Measurements from ENCODE around the gene OGDH.
"Not testable (repeated sequence)": the region's sequence is repeated elsewhere in the genome, so short reads cannot be mapped to it uniquely, and the experiment has no call there.

The OGDH gene

DNA sequence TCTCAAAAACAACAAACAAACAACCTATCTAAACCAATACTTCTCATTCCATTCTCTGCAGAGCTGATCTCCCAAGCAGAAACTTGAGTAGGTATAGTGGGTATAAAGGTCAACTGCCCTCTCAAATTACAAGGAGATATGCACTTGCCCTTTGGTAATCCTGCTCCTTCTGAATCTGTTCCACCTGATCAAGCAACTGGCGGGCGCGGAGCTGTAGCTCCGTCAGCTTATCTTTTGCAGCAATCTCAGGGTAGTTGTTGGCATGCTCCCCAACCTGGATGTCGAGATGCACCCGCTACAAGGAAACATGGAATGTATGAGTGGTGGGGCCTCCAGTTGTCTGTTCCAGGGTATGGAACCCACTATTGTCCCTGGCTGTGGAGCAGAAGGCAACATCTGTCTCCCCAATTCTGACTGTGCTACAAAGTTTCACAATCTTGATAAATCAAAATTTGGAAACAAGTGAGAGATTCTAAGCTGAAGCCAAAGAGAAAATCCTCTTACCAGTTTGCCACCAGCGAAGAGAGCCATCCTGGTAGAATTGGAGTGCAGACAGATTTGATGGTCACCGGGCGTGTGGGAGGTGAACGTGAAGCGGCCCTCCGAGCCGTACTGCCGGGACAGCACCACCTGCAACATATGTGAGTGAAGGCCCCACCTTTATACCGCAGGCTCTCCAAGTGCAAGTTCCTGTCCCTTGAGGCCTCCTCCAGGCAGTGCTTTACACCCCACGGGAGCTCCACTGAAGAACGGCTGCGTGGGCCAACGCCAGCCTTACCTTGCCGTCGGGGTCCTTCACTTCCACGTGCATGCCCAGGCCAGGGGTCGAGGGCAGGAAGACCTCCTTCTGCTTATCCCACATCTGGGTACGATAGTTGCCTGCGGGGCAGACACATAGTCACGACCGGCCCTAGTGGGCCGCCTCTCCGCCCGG is 25.2 kb upstream of the OGDH start:
- peak; percentile 67 for DNase-seq

DNA sequence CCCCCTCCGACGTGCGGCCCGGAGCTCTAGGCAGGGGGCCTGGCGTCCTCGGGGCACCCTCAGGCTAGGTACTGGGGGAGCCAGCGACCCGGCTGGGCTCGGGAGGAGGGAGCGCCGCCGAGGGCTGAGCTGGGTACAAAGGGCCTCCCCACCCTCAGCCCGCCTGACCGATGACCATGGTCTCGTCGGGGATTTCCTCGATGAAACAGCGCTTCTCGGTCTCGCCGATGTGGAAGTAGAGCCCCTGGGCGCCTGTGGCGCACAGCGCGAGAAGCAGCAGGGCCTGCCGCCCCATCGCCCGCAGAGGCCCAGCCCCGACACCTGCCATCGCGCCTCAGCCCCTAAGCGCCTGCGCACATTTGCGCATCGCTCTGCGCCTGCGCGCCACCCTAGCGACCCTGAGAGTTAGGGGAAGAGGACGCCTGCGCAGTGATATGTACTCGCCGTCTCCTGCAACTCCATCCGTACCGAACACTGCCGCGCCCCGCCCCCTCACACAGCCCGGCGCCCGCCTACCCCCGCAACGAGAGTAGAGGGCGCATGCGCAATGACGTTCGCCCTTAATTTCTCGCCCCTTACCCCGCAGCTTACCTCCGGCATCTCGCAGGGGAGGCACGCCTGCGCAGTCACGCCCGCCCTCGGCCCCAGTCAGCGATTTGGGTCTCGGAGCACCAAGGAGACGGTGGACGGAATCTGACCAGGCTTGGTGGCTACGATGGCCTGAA is 24.4 kb upstream of the OGDH start, which contains the start of gene TMED4:
Gene TMED4 (minus strand): TSS at position 353 of the 725 bp plus-strand sequence. CDS start 25 bp downstream, at position 328.
- peak; percentile 100 for DNase-seq

DNA sequence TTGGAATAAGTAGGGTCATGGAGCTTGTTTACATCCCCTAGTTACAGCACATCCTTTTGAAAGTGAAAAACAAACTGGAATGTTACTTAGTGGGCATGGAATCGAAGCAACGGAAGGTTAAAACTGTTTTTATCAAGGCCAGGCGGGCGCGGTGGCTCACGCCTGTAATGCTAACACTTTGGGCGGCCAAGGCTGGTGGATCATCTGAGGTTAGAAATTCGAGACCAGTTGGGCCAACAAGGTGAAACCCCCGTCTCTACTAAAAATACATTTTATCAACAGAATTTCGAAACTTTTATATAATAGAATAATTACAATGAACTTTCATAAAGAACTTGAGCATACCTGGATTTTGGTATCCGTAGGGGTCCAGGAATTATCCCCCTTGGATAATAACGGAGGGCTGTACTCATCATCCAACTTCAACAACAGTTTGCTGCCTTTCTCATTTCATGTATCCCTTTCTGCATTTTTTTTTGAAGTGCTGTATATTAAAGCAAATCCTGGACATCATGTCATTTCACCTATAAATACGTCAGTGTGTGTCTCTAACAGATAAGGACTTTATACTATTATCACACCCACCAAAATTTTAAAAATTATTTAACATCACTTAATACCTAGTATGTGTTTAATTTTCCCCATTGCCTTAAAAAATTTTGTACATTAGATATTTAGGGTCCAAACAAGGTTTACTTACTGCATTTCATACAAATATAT is 23.1 kb upstream of the OGDH start:
- DNase-seq: no peak

DNA sequence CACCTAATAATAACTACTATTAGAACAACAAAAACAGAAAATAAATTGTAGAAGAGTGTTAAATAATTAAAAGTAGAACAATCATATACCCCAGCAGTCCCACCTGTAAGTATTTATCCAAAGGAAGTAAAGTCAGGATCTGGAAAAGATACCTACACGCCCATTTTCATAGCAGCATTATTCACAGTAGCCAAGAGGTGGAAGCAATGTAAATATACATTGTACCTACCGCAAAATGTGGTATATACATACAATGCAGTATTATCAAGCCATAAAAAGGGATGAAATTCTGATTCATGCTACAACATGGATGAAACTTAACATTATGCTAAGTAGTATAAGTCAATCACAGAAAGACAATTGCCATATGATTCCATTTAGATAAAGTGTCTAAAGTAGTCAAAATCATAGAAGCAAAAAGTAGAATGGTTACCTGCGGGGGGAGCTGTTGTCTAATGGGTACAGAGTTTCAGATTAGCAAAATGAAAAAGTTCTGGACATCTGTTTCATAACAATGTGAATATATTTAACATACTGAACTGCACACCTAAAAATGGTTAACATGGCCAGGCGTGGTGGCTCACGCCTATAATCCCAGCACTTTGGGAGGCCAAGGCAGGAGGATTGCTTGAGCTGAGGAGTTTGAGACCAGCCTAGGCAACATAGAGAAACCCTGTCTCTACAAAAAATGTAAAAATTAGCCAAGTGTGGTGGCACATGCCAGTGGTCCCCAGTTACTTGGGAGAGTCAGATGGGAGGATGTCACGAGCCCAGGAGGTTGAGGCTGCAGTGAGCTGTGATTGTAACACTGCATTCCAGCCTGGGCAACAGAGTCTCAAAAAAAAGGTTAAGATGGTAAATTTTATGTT is 18.4 kb upstream of the OGDH start:
- DNase-seq: peak; percentile 66

DNA sequence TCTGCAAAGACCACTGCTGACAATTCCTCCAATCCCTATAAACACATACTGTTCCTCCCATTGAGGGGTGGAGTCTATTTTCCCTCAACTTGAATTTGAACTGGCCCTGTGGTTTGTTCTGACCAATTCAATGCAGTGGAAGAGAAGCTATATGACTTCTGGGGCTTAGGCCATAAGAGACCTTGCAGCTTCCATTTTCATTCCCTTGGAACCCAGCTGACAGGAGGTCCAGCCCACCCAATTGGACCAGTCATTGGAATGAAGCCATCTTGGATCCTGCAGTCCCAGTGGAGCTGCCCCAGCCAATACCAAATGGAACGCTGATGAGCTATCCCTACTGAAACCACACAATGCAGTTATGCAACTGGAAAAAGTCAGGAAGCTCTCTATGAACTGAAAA is 15.5 kb upstream of the OGDH start:
- DNase-seq: no peak

DNA sequence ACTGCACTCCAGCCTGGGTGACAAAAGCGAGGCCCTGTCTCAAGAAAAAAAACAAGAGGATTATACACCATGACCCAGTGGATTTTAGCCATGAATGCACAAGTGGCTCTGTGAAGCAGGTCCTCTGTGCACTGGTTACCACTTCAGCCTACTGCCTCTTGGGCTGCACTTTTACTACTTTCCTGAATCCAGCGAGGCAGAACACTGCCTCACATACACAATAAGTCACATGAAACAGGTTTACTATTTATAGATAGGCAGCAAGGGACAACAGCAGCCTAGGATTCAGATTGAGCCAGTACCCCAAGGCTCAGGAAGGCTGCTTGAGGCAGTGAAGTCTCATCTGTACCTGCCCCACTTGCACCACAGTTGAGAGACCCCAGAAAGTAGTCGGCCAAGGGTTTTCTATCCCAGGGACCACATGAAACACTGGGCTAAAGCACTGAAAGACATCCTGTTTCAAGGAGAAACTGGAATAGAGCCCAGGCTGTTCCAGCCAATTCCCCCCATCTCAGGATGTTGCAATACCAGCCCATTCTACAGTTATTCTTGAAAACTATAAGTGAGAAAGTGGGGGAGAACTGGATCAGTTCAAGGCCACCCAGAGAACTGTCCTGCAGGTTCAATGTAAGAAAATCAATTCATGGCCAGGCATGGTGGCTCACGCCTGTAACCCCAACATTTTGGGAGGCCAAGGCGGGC is 10.3 kb upstream of the OGDH start:
- peak; percentile 89 for DNase-seq

DNA sequence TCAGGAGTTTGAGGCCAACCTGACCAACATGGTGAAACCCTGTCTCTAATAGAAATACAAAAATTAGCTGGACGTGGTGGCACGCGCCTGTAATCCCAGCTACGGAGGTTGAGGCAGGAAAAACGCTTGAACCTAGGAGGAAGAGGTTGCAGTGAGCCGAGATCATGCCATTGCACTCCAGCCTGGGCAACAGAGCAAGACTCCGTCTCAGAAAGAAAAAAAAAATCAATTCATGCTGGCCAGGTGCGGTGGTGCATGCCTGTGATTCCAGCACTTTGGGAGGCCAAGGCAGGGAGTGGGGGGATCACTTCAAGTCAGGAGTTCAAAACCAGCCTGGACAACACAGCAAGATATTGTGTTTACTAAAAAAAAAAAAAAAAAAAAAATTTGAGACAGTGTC is 9.2 kb upstream of the OGDH start:
- DNase-seq: not testable (repeated sequence)

DNA sequence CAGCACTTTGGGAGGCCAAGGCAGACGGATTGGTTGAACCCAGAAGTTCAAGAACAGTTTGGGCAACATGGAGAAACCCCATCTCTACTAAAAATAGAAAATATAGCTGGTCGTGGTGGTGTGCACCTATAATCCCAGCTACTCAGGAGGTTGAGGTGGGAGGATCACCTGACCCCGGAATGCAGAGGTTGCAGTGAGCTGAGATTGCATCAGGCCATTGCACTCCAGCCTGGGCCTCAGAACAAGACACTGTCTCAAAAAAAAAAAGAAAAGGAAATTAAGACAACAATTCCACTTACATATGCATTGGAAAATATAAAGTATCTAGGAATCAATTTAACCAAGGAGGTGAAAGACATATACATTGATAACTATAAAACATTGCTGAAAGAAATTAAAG is 7.2 kb upstream of the OGDH start:
- no peak for DNase-seq

DNA sequence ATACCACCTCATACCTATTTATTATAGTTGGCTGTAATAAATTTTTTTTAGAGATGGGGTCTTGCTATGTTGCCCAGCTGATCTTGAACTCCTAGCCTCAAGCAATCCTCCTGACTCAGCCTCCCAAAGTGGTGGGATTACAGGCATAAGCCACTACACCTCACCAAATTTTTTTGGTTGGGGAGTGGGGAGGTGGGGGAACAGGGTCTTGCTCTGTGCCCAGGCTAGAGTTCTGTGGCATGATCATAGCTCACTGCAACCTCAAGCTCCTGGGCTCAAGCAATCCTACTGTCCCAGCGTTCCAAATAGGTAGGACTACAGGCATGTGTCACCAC is 3.9 kb upstream of the OGDH start:
- no peak for DNase-seq

DNA sequence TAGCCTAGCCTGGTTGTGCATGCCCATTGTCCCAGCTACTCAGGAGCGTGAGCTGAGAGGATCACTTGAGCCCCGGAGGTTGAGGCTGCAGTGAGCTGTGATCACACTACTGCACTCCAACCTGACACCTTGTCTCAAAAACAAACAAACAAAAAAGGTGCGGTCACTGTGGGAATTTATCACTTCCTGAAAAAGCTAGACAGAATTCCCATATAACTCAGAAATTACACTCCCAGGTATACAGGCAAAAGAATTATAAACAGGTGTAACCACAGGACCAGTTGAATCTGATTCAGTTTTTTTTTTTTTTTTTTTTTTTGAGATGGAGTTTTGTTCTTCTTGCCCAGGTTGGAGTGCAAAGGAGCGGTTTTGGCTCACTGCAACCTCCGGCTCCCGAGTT is 3.2 kb upstream of the OGDH start:
- DNase-seq: no peak

DNA sequence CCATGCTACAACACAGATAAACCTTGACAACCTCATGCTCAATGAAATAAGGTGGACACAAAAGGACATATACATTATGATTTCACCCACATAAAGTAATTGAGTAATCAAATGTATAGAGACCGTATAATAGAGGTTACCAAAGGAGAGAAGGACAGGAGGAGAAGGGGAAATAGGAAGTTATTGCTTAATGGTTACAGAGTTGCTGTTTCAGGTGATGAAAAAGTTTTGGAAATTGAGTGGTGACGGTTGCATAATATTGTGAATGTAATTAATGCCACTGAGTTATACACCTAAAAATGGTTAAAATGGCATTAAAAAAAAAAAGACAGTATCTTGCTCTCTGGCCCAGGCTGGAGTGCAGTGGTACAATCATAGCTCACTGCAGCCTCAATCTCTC is 1.5 kb upstream of the OGDH start:
- no peak for DNase-seq

DNA sequence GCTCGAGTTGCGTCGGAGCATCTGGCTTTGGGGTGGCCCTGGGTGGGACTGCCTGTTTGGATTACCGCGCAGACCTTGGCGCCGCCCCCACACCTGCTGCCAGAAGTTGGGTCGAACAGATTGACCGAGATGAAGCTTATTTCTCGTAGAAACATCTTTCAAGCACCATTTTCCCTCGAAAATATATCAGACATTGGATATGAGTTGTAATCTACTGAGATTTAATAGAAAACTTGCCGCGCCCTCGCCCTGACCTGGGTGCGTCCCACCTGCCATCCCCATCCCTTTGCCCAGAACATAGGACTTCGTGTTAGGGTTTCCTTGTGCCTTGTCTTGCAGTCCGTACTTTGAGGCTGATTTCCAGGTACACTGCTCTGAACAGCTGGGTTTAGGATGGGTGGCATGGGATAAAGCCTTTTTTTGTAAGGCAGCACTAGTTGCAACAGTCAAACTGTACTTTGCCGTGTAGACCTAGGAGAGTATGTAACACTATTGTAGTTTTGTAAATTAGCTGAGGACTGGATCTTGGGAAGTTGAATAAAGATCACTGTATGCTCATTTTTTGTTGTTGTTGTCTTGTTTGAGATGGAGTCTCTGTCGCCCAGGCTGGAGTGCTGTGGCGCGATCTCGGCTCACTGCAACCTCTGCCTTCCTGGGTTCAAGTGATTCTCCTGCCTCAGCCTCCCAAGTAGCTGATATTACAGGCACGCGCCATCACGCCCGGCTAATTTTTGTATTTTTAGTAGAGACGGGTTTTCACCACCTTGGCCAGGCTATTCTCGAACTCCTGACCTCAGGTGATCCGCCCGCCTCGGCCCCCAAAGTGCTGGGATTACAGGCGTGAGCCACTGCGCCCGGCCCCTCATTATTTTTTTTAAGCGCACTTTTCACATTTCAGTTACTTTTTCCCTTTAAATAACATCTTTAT is 978 bp downstream of the OGDH start:
- DNase-seq: peak; percentile 60

DNA sequence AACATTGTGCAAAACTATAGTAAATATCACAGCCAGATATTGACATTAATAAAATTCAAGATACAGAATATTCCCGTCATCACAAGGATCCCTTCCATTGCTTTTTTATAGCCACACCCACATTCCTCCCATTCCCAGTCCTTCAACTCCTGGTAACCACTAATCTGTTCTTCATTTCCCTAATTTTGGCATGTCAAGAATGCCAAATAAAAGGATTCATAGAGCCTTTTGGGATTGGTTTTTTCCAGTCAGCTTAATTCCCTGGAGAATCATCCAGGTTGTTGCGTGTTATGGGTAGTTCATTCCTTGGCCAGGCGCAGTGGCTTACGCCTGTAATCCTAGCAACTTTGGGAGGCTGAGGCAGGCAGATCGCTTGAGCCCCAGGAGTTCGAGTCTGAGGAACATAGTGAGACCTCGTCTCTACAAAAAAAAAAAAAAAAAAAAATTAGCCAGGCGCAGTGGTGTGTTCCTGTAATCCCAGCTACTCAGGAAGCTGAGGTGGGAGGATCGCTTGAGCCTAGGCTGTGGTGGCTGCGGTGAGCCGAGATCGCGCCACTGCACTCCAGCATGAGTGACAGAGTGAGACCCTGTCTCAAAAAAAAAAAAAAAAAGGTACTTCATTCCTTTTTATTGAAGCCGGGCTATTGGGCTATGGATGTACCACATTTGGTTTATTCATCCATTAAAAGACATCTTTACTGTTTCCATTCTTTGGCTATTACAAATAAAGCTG is 2.7 kb downstream of the OGDH start:
- DNase-seq: no peak

DNA sequence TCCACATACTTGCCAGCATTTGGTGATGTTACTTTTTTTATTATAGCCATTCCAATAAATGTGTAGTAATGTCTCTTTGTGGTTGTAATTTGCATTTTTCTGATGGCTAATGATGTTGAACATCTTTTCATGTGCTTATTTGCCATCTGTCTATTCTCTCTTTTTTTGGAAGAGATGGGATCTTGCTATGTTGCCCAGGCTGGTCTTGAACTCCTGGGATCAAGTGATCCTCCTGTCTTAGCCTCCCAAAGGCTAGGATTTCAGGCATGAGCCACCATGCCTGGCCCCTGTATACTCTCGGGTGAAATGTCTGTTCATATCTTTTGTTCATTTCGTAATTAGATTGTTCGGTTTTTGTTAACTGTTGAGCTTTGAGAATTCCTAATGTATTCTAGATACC is 3.4 kb downstream of the OGDH start:
- DNase-seq: no peak

DNA sequence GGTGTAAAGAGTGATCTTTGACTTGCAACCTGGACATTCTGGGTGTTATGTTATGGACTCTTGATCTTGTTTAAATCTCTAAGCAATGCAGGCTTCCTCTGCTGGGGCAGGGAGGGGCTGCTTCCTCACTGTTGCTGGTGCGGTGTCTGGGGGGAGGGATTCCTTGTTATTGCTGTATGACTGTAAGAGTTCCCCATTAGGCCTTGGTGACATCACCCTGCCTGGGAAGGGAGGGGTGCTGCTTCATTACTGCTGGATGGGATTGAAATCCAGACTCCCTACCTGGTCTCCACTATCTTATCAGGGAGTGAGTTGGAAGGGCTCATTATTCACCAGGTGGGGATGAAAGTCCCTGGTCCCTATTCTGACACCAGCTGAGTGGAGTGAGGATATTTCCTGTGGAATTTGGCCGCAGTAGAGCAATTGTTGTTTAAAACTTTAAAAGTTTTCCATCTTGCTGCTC is 8.8 kb downstream of the OGDH start:
- DNase-seq: no peak

DNA sequence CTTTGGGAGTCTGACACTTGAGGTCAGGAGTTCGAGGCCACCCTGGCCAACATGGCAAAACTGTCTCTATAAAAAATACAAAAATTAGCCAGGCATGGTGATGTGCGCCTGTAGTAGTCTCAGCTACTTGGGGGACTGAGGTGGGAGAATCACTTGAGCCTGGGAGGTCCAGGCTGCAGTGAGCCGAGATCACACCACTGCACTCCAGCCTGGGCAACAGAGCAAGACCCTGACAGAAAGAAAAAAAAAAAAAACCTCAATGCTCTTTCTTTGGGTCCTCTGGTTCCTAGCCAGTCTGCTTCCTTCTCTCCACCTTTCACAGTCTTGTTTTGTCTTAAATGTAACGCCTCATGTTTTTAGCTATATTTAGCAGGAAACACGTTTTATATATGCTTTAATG is 9.4 kb downstream of the OGDH start:
- no peak for DNase-seq

DNA sequence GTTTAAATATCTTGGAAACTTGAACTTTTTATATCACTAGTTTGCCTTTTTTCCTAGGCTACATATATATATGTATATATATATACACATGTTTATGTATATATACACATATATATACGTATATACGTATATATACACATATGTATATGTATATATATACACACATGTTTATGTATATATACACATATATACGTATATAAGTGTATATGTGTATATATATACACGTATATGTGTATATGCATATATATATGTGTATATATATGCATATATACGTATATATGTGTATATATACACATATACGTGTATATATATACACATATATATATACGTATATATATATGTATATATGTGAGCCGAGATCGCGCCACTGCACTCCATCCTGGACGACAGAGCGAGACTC is 10.1 kb downstream of the OGDH start:
- DNase-seq: no peak

DNA sequence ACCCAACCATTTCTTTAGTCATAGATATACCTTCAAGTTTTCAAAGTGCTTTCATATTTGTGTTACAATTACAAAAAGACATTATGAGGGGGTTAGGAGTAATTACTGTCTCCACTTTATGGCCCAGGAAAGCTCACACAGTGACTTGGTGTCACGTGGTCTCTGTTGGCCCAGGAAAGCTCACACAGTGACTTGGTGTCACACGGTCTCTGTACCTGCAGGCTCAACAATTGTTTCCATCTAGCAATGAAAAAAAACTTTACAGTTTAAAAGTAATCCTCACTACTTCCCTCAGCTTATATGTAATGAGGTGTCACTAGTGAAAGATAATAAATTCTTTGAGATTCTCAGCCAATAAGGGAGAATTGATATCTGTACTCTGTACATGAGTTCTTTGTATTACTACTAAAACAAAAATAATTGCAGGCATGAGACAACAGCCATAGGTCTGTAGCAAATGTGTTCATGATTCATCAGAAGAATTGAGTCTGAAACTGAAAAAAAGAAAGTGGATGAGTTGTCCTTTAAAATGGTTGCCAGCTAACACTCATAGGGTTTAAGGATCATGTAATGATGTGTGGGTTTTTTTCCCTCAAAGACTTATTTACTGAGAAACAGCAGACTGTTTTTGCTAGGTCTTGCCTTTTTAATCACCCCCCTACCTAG is 10.9 kb downstream of the OGDH start:
- DNase-seq: no peak

DNA sequence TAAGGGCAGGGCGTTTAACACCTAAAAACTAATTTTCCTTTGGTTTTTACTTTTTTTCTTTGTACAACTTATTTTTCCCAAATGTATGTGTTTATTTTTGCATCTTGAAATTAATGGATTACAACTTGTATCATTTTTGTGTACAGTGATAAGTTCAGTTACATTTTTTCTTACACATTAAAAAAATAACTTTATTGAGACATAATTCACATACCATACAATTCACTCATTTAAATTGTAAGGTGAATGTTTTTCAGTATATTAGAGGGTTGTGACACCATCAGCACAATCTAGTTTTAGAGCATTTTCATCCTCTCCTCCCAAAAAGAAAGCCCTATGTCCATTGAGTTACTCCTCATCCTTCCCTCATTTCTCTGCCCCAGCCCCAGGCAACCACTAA is 11.6 kb downstream of the OGDH start:
- DNase-seq: no peak
